NCI-H226 (cell line): ENCODE data around the gene ADORA2A.
A peak's percentile ranks its signal among the peaks of the same experiment; 100 is the strongest.
"Not testable (repeated sequence)": the region's sequence is repeated elsewhere in the genome, so short reads cannot be mapped to it uniquely, and the experiment has no call there.

Experiments
- DNase-seq: peaks from one replicate; pipeline ENCODE4 v3.0.0-alpha.2; 2015

ADORA2A gene

DNA sequence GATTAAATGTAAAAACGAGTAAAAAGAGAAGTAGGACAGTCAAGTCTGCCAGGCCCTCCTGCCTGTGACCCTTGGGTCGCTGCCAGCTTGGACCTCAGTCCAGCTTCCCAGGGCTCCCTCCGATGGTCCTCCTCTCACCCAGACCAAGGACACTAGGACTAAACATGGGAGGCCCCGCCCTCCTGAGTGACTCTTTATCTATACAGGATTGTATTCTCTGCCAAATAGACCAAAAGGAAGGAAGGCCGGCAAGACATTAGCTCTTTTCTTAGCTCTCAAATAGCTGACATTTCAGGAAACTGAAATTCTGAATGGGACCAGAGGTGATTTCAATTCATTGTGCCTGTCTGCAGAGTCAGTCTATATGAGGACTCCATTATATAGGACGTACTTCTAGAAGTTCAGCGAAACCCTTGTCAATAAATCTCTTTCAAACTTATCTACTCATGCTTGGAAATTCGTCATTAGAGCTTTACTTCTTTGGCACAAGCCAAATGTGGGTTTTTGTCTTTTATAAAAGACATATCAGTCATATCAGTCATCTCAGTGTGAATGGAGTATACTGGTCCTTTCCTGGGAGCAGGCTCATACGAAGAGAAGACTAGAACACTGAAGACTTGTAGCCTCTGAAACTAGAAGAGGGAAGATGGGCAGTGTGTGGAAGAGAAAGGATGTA, 28.5 kb downstream of the ADORA2A start:
- no peak for DNase-seq

DNA sequence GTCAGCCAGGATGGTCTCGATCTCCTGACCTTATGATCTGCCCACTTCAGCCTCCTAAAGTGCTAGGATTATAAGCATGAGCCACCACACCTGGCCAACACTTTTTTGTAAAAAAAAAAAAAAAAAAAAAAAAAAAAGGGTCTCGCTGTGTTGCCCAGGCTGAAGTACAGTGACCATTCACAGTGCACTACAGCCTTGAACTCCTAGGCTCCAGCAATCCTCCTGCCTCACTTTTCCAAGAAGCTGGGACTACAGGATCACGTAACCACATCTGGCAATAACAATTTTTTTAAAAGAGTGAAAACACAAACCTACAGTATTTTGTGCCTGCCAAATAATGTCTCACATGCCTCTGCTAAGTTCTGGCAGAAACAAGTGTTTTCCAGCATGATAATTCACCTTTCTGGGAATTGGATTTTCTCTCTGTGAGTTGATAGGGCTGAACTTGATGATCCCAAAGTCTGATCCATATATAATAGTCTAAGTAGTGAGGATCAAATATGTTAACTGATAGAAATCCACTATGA, 30.6 kb downstream of the ADORA2A start:
- DNase-seq = no peak

DNA sequence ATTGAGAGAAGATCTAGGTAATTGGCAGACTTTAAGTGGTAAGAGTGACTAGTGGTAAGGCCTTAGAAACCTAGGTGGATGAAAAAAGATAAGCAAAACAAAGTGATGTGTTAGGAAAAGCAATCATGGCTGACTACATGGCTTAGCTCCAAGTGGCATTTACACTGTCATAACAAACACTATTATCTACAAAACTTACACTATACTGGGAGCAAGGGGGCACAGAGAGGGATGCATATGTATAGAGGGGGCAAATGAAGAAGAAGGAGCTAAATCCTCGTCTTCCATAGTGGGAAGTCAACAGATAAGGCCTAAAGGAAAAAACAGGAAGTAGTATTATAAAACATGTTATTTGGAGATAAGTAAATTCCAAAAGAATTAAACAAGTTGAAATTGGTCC, 32.5 kb downstream of the ADORA2A start:
- no peak for DNase-seq

DNA sequence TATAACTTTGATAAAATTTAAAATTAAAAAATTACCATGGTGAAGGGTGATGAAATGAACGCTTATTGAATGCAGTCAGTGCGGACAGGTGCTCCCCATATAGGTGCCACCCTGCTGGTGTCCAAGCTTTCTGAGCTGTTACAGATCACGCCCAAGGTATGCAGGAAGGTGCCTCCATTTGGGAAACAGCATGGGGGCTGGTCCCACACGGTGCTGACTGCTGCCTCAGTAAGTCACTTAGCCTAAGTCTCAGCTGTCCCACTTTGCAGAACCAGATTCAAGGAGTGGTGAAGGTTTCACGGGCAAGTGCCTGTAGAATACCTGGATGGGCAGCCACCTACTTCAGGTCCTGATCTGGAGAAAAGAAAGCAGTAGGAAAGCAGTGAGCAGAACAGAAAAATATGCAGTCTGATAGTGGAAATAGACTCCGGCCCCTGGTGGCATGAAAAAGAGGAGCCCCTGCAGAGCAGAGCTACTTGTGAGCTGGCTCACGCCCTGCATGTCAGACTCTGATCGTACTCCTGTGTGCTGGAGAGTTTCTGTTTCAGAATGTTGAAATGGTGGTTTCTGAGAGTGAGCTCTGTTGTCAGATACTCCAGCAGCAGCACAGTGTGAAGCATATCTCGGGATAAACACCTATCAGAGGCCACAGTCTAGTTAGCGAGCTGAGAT, 33.2 kb downstream of the ADORA2A start:
- no peak for DNase-seq

DNA sequence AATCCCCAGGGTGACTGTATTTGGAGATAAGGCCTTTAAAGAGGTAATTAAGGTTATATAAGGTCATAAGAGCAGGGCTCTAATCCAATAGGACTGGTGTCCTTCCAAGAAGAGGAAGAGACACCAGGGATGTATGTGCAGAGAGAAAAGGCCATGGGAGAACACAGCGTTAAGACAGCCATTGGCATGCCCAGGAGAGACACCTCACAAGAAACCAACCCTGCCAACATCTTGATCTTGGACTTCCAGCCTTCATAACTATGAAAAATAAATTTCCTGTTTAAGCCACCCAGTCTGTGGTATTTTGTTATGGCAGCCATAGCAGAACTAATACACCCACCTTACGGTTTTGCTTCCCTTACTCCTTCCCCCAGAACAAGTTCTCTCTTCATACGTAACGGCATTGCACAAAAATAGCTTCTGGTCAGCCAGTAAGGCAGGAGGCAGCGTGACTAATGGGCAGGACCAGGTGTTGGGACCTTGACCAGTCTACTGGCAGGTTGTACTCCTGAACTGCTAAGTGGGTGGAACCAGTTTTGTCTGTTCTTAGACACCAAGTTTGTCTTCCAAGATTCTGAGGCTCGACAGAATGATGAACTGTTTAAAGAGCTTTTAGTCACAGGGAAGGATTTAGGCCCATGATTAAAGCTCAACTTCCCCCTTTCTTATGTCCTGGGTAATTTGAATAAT, 35.8 kb downstream of the ADORA2A start:
- DNase-seq = no peak

DNA sequence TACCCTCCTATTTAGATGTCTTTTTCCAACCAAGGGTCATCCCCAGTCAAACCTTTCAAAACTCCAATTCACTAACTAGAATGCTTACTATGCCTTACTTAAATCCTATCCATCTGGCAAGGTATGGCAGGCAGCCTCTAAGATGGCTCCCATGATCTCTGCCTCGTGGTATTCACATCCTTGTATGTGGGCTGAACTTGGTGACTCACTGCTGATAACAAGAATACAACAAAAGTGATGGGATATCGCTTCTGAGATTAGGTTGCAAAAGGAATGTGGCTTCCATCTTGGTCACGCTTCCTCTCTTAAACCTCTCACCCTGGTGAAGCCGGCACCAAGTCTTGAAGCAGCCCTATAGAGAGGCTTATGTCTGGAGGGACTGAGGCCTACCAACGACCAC, 38.2 kb downstream of the ADORA2A start:
- DNase-seq = peak; percentile 87

DNA sequence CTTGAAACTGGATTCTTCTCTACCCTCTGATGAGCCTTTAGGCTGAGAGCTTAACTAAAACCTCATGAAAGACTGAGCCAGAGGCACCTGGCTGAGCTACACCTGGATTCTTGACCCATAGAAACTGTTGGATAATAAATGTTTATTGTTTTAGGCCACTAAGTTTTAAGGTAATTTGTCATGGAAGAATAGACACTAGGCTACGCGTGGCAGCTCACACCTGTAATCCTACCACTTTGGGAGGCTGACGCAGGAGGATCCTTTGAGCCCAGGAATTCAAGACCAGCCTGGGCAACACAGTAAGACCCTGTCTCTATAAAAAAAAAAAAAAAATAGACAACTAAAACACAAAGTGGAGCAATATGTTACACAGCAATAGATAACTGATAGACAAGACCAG, 38.6 kb downstream of the ADORA2A start:
- no peak for DNase-seq

DNA sequence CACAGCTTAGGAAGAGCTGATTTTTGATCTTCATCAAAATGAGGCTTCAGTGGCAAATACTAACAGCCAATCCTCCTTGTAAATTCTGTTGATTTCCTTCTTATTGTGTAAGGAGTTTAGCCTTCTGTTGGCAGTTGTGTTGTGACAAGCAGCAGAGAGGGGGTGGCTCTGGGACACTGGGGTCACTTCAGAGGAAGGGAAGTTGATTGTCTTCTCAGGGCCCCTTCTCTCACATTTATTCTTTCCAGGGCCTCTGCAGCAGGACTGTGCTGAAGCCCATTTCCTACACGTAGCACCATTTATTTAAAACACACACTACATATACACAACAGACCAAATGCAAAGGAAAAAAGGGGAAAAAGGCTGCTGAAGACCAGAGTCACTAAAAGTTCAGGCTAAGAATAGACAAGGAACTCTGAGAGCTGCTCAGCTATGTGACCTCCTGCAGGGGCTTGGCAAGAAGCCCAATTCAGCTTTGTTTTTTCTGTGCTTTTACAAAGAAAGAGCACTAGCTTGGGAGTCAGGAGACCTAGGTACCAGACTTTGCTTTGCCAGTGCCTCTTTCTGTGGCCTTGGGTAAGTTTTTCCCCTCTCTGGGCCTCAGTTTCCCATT, 39.4 kb downstream of the ADORA2A start:
- DNase-seq = peak; percentile 27

DNA sequence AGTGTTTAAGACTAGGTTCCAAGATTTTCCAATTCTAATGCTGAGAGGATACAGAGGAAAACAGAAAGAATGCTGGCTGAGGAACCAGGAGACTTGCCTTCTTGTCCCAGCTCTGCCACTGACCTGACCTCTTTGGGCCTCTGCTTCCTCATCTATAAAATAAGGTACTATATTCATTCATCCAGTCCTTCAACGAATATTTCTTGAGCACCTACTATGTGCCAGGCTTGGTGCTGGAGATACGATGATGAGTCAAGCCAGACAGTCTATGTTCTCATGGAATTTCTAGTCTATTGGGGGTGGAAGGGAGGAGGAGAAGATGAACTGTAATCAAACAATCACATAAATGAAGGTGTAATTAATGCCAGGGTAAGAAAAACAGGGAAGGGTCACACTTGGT, 39.9 kb downstream of the ADORA2A start:
- no peak for DNase-seq

DNA sequence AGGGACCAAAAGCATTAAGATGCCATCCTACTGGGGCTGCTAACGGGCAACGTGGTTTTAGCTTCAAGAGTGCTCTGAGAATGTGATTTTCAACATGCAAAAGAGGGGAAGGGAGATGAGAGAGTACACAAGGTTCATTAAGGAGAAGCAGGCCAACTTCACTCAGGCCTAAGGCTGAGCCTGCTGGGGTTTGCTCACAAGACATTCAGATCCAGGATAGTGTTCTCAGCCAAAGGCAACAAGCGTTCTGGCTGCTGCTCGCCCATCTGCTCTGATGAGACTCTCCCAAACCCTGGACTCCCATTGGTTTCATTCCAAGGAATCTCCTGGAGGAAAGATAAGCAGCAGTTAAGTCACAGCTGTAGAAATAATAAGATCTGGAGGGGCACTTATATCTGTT, 44.2 kb downstream of the ADORA2A start:
- DNase-seq = peak; percentile 69

DNA sequence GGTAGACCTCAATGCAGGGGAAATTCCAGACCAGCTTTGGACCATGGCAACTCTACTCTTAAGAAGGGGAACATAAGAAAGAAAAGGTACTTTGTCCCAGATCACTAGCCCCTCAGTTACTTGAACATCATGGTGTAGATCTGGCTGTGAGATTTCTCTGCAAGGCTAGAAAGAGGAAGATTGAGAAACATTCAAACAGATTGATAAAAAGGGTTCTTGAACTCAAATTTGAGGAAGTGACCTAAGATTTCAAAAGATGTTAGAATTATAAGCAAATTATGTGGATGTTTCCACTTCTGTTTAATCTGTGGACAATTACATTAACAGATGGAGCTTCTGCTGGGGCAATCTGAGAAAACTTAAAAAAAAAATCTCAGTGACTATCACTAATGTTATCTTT, 45.9 kb downstream of the ADORA2A start:
- DNase-seq = no peak

DNA sequence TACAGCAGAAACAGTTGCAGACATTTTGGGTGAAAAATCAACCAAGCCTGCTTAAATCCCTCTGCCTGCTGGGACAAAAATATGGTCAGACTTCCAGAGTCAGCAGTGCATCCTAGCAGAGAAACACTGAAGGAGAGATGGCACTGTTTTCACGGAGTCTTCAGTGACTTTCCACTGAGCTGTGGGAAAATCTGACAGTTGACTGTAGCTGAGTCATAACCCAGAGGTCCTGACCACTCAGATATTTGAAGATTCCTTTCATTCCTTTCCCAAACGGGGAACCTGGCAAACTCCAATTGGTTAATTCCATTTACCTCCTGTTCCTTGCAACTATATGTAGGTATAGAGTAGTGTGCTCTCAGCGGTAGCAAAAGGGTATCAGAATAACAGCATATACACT, 46.8 kb downstream of the ADORA2A start:
- peak; percentile 84 for DNase-seq

DNA sequence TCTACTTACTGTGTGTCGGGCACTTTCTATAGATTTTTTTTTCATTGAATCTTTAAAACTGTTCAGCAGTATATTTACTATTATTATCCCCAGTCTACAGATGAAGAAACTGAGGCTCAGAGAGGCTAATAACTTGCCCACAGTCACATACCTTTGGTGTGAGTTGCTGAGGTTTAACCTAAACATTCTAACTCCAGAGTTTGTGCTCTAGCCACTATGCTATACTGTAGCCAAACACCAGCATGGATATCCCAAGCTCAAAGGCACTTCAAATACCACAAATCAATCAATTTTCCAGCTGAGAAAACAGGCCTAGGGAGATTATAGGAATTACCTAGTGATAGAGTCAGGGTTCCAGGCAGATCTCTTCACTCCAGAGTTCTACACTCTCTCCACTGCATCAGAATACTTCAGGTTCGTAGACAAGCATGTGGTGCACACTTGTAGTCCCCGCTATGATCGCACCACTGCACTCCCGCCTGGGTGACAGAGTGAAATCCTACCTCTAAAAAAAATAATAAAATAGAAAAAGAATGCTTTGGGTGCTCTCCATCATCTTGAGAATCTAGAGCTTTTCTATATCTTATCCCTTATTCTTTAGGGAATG, 47.4 kb downstream of the ADORA2A start:
- DNase-seq = peak; percentile 3

DNA sequence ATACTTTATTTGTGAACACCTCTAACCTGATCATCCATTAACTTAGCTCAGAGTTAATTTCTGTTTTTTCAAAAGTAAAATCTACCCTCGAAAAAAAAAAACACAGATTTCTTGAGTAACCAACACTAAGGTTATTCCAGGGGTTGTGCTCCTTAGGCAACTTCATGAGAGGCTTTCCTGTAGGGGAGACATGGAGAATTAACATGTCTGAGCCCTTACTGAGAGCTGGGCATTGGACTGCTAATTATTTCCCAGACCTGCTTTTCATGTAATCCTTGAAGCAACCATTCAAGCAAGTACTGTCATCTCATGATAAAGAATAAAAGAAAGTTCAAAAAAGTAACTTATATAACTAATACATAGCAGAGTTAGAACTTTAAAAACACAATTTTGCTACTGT, 54.2 kb downstream of the ADORA2A start:
- DNase-seq = no peak

DNA sequence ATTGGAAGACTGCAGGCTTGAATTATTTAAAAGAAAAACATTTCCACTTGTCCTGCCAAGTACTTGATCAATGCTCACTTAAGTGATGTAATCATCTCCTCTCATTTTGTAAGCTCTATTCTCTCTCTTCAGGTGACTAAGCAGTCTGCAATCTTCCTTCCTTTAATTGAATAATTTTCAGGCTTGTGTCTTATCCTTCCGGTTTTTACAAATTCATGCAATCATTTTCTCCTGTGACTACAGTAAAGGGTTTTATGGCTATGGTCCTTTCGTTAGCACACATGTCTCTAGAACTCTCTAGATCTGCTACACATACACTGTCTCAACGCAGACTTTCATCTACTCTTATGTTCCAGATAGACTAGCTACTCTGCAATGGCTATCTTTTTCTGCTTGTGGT, 55.2 kb downstream of the ADORA2A start:
- peak; percentile 49 for DNase-seq

DNA sequence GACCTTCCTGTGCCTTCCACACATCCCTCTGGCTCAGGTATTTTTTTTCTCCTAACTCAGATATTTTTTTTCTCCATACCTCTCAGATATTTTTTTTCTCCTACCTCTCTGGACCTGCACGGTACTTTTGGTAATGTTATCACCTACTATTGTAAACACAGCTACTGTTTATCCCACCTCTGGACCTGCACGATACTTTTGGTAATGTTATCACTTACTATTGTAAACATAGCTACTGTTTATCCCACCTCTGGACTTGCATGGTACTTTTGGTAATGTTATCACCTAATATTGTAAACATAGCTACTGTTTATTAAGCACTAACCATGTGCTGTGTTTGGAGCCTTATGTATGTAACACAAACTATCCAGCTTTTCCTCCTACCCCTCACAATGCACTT, 55.6 kb downstream of the ADORA2A start:
- no peak for DNase-seq

DNA sequence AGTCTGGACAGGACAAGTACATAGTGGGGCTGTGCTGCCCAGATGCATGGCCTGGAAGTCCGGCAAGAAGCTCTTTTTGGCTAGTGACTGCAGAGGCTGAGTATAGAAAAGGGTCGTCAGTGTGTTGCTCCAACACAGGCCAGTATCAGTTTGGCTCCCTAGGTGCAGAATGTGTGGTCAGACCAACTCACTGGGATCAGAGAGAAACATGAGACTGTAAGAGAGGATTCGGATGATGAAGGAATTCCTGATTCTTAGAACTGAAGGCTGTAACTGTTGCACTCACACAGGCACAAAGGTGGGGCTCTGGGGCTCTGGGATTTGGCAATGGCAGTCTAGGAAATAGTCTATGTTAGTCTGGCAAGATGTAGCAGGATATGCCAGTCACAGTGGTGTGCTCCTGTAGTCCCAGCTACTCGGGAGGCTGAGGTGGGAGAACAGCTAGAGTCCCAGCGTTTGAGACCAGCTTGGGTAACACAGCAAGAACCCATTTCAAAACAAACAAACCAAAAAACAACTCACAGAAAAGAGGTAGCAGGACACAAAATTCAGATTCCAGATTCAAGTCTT, 56.7 kb downstream of the ADORA2A start:
- no peak for DNase-seq

DNA sequence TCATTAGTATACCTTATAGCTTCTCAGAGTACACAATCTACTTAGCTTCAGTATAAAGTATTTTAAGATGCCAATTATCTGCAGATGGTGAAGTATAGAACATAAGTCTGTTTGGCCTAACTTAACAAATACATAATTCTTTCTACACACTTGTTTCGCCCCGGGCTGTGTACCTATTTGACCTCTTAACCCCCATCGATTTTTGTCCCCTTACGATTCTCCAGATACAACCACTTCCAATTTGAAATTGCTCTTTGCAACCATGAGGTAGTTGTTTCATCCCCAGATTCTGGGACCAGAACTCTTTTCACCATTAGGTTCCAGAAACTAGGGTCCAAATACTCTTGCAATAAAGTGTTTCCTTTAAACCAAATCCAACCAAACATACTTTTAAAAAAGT, 57.8 kb downstream of the ADORA2A start:
- no peak for DNase-seq

DNA sequence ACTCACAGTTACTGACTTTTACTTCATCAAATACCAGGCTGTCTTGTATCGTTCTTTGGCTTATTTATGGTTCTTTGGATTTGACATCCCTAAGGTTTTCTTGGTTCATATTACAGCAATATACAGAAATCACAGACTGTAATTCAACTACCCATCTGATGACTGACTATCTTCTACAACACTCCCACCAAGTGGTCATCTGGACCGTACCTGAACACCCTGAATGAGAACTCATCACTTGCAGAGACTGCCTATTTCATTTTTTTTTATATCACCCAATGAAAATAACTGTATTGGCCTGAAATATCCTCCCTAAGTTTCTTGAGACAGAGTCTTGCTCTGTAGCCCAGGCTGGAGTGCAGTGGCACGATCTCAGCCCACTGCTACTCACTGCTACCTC, 58.2 kb downstream of the ADORA2A start:
- no peak for DNase-seq

DNA sequence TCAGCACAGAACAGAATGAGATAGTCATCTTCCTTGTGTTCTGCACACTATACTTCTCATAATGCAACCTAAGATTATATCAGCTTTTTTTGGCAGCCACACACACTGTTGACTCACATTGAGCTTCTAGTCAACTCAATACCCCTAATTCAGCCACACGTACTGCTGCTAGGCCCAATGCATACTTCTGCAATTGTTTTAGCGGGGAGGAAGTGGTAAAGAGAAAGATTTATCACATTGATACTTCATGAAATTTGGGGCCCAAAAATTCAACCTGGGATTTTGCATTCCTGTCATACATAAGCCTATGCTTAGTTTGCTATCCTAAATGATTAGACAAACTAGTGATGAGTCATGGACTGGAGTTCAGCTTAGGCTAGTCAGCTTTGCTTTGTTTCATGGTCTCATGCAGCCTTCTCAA, 59.1 kb downstream of the ADORA2A start:
- DNase-seq = peak; percentile 48

DNA sequence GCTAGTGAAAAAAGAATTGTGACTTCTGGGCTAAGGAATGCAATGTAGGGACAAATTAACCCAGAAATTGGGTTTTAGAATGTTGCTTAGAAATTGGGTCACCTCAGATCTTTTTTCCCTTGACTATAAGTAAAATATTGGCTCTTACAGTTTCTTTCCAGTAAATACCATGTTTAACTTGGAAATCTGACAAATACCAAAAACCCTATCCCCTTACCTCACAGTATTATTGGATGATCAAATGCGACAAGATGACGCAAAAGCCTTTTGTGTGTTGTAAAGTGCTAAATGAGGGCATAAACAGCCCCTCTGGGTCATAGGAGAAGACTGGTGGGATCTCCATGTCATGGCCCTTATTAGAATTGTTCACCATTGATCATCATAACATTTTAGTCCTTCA, 61.6 kb downstream of the ADORA2A start:
- no peak for DNase-seq

DNA sequence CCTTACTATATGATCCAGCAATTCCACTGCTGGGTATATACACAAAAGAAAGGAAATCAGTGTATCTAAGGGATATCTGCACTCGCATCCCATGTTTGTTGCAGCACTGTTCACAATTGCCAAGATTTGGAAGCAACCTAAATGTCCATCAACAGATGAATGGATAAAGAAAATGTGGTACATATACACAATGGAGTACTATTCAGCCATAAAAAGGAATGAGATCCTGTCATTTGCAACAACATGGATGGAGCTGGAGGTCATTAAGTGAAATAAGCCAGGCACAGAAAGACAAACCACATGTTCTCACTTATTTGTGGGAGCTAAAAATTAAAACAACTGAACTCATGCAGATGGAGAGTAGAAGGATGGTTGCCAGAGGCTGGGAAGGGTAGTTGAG, 62.0 kb downstream of the ADORA2A start:
- not testable (repeated sequence) for DNase-seq
